ES-I3 (cell line): ENCODE data around the gene WDR38.

Experiments
- H3K36me3 ChIP-seq: 2 replicates; pipeline ENCODE4 v1.6.1; 2013; ENCODE audit warnings: mild to moderate bottlenecking, low read length, control low read depth, moderate library complexity; ENCODE audit not compliant: insufficient read depth
- H3K4me1 ChIP-seq: 2 replicates; pipeline ENCODE4 v1.6.1; 2013; ENCODE audit warnings: mild to moderate bottlenecking, control low read depth, low read length; ENCODE audit not compliant: insufficient read depth
- H3K9ac ChIP-seq: 2 replicates; pipeline ENCODE4 v1.6.1; 2013; ENCODE audit warnings: low read depth, mild to moderate bottlenecking, low read length, moderate library complexity
- H3K9me3 ChIP-seq: 2 replicates; pipeline ENCODE4 v1.6.1; 2013; ENCODE audit warnings: mild to moderate bottlenecking, low read length, moderate library complexity; ENCODE audit not compliant: control insufficient read depth, insufficient read depth

The WDR38 gene

GRCh38 chr9:124877021-124877782 is 23.9 kb downstream of the WDR38 start:
- H3K36me3 ChIP-seq = peaks cover 17% of the 10 kb centered on the region
- peaks cover 26% of the 10 kb centered on the region for H3K4me1 ChIP-seq
- H3K9me3 ChIP-seq = no peaks in the 10 kb centered on the region
- H3K9ac ChIP-seq = no peak overlapping the region

- Histone ChIP-seq H3K4me1 (peaks cover 26% of the 10 kb centered on the region), H3K9me3 (no peaks in the 10 kb centered on the region), H3K36me3 (peaks cover 17% of the 10 kb centered on the region), H3K9ac (no peak overlapping the region)
Observed at GRCh38 chr9:124878021-124878420, 24.8 kb downstream of the WDR38 start.

DNA sequence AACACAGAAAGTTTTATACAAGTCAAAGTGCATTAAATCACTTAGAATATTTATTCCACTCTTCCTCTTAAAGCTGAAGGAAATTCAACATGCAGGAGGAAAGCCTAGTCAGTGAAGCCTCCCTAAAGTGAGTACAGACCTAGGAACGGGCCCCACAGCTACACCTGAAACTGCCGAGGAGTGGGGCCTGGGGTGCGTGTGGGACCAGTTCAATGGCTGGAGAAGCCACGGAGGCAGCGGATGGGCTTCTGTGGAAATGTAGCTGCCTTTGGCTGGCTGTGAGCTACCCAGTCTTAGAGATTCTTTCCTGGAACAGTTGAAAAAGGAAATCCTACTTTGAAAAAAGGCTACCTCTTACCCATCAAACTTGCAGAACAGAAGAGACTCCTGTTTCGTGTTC is 25.3 kb downstream of the WDR38 start:
- H3K9ac ChIP-seq = no peak overlapping the region
- H3K9me3 ChIP-seq = no peaks in the 10 kb centered on the region
- H3K4me1 ChIP-seq = peaks cover 26% of the 10 kb centered on the region
- peaks cover 17% of the 10 kb centered on the region for H3K36me3 ChIP-seq

DNA sequence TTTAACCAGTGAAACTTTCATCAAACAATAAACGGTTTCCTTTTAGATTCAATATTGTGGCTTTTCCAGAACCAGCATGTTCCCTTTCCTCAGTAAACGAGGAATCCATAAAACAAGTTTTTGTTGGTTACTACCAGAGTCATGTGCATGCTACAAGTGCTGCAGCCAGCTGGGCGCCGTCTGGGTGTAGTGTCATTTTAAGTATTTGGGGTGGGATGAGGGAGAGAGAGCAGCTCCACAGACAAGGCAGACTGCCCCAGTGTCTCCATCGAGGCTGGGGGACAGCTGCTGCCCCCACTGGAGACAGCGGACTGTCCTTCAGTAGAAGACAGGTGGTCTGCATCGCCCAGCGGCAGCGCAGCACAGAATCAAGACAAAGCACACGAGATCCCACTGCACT is 26.0 kb downstream of the WDR38 start:
- H3K9ac ChIP-seq = no peak overlapping the region
- H3K36me3 ChIP-seq = peaks cover 17% of the 10 kb centered on the region
- no peaks in the 10 kb centered on the region for H3K9me3 ChIP-seq
- H3K4me1 ChIP-seq = peaks cover 26% of the 10 kb centered on the region

GRCh38 chr9:124880501-124880900 is 27.2 kb downstream of the WDR38 start:
- Histone ChIP-seq H3K4me1 (peaks cover 30% of the 10 kb centered on the region), H3K9me3 (no peaks in the 10 kb centered on the region), H3K9ac (no peak overlapping the region), H3K36me3 (peaks cover 7% of the 10 kb centered on the region)

GRCh38 chr9:124881138-124881743 is 28.0 kb downstream of the WDR38 start:
- Histone ChIP-seq H3K9ac (no peak overlapping the region), H3K4me1 (peaks cover 30% of the 10 kb centered on the region), H3K36me3 (peaks cover 4% of the 10 kb centered on the region), H3K9me3 (no peaks in the 10 kb centered on the region)

DNA sequence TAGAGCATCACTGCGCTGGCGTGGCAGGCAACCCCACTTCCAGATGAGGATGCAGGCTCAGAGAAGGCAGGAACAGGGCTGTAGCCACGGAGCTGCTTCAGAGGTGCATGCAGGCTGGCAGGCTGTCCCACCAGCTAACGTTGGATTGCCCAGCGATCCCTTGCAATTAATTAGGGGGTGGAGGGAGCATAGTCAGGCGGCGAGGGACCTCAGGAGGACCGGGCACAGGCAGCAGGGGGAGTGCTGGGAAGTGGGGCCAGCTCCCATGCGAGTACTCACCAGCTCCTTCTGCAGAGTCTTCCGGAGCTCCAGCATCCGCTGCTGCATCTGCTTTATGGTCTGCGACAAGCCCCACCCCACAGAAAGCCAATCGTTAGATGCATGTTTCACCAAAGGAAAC is 29.0 kb downstream of the WDR38 start:
- Histone ChIP-seq H3K9ac (no peak overlapping the region), H3K9me3 (no peaks in the 10 kb centered on the region), H3K36me3 (peaks cover 4% of the 10 kb centered on the region), H3K4me1 (peaks cover 30% of the 10 kb centered on the region)

- peaks cover 23% of the 10 kb centered on the region for H3K4me1 ChIP-seq
- no peaks in the 10 kb centered on the region for H3K9me3 ChIP-seq
- H3K36me3 ChIP-seq = no peaks in the 10 kb centered on the region
- no peak overlapping the region for H3K9ac ChIP-seq
Observed at GRCh38 chr9:124884376-124884775, 31.1 kb downstream of the WDR38 start.

DNA sequence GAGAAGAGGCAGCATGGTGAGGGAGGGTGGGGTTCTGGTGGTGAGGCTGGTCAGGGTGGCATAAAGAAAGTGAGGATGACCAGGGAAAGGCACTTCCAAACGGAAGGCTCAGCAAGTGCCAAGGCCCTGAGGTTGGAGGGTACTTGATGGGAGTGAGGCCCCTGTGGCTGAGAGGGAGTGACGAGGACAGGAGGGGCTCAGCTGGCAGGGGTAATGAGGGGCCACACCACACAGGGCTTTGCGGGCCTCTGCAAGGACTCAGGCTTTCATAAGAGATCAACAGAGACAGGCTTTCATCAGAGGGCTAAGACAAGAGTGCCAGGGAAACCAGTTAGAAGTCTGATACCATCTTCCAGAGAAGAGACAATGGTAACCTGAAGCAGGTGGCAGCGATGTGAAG is 32.3 kb downstream of the WDR38 start:
- Histone ChIP-seq H3K9me3 (no peaks in the 10 kb centered on the region), H3K36me3 (peaks cover 5% of the 10 kb centered on the region; the same call in 1 of the 2 replicates), H3K4me1 (peaks cover 12% of the 10 kb centered on the region; the same call in 1 of the 2 replicates), H3K9ac (no peak overlapping the region)

GRCh38 chr9:124886461-124886860 is 33.2 kb downstream of the WDR38 start:
- H3K9me3 ChIP-seq = no peaks in the 10 kb centered on the region

GRCh38 chr9:124886866-124887492 is 33.7 kb downstream of the WDR38 start:
- H3K9me3 ChIP-seq = no peaks in the 10 kb centered on the region
- no peak overlapping the region for H3K9ac ChIP-seq
- H3K36me3 ChIP-seq = peaks cover 5% of the 10 kb centered on the region; the same call in 1 of the 2 replicates
- H3K4me1 ChIP-seq = 0 out of 2 replicates have a peak, but pooled peaks cover 5% of the 10 kb centered on the region

More at GRCh38 chr9:124886461-124886860, 33.2 kb downstream of the WDR38 start:
- H3K9ac ChIP-seq = no peak overlapping the region
- H3K36me3 ChIP-seq = peaks cover 5% of the 10 kb centered on the region; the same call in 1 of the 2 replicates
- H3K4me1 ChIP-seq = 0 out of 2 replicates have a peak, but pooled peaks cover 5% of the 10 kb centered on the region

- Histone ChIP-seq H3K36me3 (peaks cover 5% of the 10 kb centered on the region; the same call in 1 of the 2 replicates), H3K4me1 (0 out of 2 replicates have a peak, but pooled peaks cover 5% of the 10 kb centered on the region), H3K9me3 (no peaks in the 10 kb centered on the region), H3K9ac (no peak overlapping the region)
Observed at GRCh38 chr9:124887832-124888231, 34.6 kb downstream of the WDR38 start.

DNA sequence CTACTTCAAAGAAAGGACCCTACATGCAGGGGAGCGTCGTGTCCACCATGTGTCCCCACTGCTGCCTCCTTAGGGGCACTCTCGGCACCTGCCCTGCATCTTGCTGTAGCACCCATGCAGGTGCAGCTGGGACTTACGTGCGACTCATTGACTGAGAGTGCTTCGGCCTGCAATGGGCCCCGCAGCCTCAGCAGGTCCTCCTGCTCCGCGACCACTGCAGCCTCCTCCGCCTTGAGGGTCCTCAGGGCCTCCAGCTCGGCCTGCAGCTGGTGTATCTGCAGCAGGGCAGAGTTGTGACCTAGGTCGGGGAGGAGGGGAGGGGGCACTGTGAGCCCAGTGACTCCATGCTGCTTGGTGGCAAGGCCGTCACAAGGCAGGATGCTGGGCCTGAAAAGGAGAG is 35.7 kb downstream of the WDR38 start:
- Histone ChIP-seq H3K36me3 (peaks cover 5% of the 10 kb centered on the region; the same call in 1 of the 2 replicates), H3K9ac (no peak overlapping the region), H3K9me3 (no peaks in the 10 kb centered on the region), H3K4me1 (0 out of 2 replicates have a peak, but pooled peaks cover 5% of the 10 kb centered on the region)

GRCh38 chr9:124890179-124890578 is 36.9 kb downstream of the WDR38 start:
- H3K36me3 ChIP-seq = peaks cover 5% of the 10 kb centered on the region; the same call in 1 of the 2 replicates
- no peaks in the 10 kb centered on the region for H3K9me3 ChIP-seq
- no peaks in the 10 kb centered on the region for H3K4me1 ChIP-seq
- no peak overlapping the region for H3K9ac ChIP-seq
